Nephron progenitor cell (in vitro differentiated cells): ENCODE data around the gene VIPR1.

Experiments used
- DNase-seq: peaks from one replicate; pipeline ENCODE4 v3.0.0; 2021
- H3K27ac Mint-ChIP-seq: 2 replicates; pipeline ENCODE4 v1.8.0; 2021; ENCODE audit warnings: mild to moderate bottlenecking, moderate library complexity, mixed read lengths
- H3K27me3 Mint-ChIP-seq: 2 replicates; pipeline ENCODE4 v1.8.0; 2021; ENCODE audit warnings: mild to moderate bottlenecking, low read depth, mixed read lengths; ENCODE audit not compliant: poor library complexity
- H3K36me3 Mint-ChIP-seq: 2 replicates; pipeline ENCODE4 v1.8.0; 2021; ENCODE audit warnings: low read depth, mixed read lengths
- H3K4me1 Mint-ChIP-seq: 2 replicates; pipeline ENCODE4 v1.8.0; 2021; ENCODE audit warnings: mixed read lengths
- H3K4me3 Mint-ChIP-seq: 2 replicates; pipeline ENCODE4 v1.8.0; 2021; ENCODE audit warnings: mild to moderate bottlenecking, moderate library complexity, mixed read lengths
- H3K9me3 Mint-ChIP-seq: 2 replicates; pipeline ENCODE4 v1.8.0; 2021; ENCODE audit warnings: mild to moderate bottlenecking, moderate library complexity, mixed read lengths
- TF ChIP-seq, protein P1 (sequence below): fragments of 200-600 bp; sonication (generic); IDR thresholded peaks from 2 replicates; pipeline ENCODE4 v1.5.0; 2021; ENCODE audit warnings: antibody characterized with exemption

The VIPR1 gene

DNA sequence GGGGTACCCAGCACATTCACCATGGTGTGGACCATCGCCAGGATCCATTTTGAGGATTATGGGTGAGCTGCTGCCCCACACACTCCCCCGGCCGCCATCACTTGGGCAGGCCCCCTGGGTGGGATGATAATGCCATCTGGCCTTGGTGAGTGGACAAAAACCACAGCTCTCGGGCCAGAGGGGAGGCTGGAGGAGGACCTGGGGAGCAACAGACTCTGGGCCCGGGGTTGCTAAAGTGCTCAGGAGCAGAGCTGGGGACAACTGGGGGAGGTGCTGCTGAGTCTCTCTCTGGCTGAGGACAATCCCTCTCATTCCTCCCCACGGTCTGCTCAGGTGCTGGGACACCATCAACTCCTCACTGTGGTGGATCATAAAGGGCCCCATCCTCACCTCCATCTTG, 29.0 kb downstream of the VIPR1 start:
- Mint-ChIP-seq H3K27ac (no peak overlapping the region), H3K27me3 (peaks cover 22% of the 10 kb centered on the region), H3K4me1 (peaks cover 8% of the 10 kb centered on the region), H3K36me3 (no peaks in the 10 kb centered on the region), H3K9me3 (no peaks in the 10 kb centered on the region), H3K4me3 (no peak overlapping the region)
- TF ChIP-seq, protein P1, sequence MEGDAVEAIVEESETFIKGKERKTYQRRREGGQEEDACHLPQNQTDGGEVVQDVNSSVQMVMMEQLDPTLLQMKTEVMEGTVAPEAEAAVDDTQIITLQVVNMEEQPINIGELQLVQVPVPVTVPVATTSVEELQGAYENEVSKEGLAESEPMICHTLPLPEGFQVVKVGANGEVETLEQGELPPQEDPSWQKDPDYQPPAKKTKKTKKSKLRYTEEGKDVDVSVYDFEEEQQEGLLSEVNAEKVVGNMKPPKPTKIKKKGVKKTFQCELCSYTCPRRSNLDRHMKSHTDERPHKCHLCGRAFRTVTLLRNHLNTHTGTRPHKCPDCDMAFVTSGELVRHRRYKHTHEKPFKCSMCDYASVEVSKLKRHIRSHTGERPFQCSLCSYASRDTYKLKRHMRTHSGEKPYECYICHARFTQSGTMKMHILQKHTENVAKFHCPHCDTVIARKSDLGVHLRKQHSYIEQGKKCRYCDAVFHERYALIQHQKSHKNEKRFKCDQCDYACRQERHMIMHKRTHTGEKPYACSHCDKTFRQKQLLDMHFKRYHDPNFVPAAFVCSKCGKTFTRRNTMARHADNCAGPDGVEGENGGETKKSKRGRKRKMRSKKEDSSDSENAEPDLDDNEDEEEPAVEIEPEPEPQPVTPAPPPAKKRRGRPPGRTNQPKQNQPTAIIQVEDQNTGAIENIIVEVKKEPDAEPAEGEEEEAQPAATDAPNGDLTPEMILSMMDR = no peak
- DNase-seq = no peak

DNA sequence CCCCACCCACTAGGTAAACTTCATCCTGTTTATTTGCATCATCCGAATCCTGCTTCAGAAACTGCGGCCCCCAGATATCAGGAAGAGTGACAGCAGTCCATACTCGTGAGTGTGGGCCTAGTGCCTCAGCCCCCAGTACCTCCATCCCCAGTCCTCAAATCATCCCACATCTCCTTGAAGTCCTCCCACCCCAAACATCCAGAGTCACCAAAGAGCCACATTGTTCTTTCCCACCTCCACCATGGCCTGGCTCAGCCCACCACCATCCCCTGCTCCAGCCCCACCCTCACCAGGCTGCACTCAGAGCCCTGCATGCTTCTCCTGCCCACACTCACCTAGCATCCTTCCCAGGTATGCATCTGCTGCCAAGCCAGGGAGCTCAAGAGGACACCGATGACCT, 29.8 kb downstream of the VIPR1 start:
- no peak overlapping the region for H3K4me3 Mint-ChIP-seq
- peaks cover 22% of the 10 kb centered on the region for H3K27me3 Mint-ChIP-seq
- no peak for DNase-seq
- H3K27ac Mint-ChIP-seq = no peak overlapping the region
- TF ChIP-seq, protein P1 = no peak
- no peaks in the 10 kb centered on the region for H3K36me3 Mint-ChIP-seq
- no peaks in the 10 kb centered on the region for H3K9me3 Mint-ChIP-seq
- peaks cover under 1% of the 10 kb centered on the region for H3K4me1 Mint-ChIP-seq

DNA sequence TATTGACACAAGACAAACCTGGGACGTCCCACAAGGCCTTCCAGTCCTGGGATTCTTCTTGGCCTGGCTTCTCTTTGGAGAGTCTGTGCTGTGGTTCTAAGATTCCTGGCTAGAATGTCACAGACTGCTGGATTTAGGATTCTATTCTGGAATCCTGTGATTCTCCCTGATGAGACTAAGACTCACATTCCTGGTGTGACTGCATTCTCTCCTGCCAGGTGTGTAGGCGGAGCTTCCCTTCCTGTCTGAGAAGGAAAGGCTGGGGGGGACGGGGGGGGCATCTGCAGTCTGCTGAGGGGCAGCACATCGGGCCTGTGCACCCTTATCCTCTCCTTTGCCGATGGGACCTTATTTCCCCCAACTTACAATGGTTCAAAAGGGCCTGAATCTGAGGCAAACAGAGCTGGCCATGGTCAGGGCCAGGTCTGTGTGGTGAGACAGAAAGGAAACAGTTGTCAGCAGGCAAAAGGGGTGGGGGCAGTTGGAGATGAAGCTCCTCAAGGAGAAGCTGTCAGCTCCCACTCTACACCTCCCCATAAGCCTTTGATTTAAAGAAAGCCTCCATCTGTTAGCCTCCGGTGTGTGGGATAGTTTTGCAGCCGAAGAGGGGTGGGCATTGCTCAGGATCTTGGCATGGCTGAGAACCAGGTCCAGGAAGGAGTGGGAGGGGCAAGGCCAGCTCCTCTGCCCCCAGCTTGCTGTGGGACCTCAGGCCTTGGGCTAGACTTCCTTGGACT, 30.9 kb downstream of the VIPR1 start:
- Mint-ChIP-seq H3K27ac (no peak overlapping the region), H3K4me3 (no peak overlapping the region), H3K27me3 (peaks cover 22% of the 10 kb centered on the region), H3K36me3 (no peaks in the 10 kb centered on the region), H3K9me3 (no peaks in the 10 kb centered on the region), H3K4me1 (no peaks in the 10 kb centered on the region)
- TF ChIP-seq, protein P1 = no peak
- no peak for DNase-seq

DNA sequence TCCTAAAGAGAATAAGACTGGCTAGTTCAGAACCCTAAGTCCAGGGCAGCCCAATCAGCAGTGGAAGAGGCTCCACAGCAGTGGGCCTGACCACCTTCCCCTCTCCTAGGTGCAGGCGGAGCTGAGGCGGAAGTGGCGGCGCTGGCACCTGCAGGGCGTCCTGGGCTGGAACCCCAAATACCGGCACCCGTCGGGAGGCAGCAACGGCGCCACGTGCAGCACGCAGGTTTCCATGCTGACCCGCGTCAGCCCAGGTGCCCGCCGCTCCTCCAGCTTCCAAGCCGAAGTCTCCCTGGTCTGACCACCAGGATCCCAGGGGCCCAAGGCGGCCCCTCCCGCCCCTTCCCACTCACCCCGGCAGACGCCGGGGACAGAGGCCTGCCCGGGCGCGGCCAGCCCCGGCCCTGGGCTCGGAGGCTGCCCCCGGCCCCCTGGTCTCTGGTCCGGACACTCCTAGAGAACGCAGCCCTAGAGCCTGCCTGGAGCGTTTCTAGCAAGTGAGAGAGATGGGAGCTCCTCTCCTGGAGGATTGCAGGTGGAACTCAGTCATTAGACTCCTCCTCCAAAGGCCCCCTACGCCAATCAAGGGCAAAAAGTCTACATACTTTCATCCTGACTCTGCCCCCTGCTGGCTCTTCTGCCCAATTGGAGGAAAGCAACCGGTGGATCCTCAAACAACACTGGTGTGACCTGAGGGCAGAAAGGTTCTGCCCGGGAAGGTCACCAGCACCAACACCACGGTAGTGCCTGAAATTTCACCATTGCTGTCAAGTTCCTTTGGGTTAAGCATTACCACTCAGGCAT, 33.7 kb downstream of the VIPR1 start:
- DNase-seq = peak; percentile 33
- Mint-ChIP-seq H3K27ac (no peak overlapping the region), H3K4me1 (no peaks in the 10 kb centered on the region), H3K36me3 (no peaks in the 10 kb centered on the region), H3K27me3 (peaks cover 16% of the 10 kb centered on the region), H3K4me3 (no peak overlapping the region), H3K9me3 (no peaks in the 10 kb centered on the region)
- TF ChIP-seq, protein P1 = peak; percentile 38

DNA sequence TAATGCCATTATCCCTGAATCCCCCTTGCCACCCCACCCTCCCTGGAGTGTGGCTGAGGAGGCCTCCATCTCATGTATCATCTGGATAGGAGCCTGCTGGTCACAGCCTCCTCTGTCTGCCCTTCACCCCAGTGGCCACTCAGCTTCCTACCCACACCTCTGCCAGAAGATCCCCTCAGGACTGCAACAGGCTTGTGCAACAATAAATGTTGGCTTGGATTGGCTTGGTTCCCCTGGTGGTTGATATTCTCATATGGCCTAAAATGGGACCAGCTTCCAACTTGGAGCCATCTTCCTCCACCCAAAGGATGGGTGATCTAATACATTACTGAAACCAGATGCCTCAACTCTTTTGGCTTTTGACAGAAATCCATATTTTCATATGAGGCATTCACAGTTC, 34.9 kb downstream of the VIPR1 start:
- Mint-ChIP-seq H3K4me3 (no peak overlapping the region), H3K27me3 (peaks cover 11% of the 10 kb centered on the region), H3K9me3 (no peaks in the 10 kb centered on the region), H3K4me1 (no peaks in the 10 kb centered on the region), H3K27ac (no peak overlapping the region), H3K36me3 (no peaks in the 10 kb centered on the region)
- TF ChIP-seq, protein P1 = no peak
- no peak for DNase-seq
